HG02588 (cell line): Measurements from ENCODE around the gene MGMT.

Source experiments
- ATAC-seq: cut with Tn5 transposase; IDR thresholded peaks from one replicate; pipeline ENCODE4 v1.9.1; 2021; ENCODE audit warnings: mild to moderate bottlenecking, moderate library complexity; ENCODE audit not compliant: unreplicated experiment

MGMT gene

DNA sequence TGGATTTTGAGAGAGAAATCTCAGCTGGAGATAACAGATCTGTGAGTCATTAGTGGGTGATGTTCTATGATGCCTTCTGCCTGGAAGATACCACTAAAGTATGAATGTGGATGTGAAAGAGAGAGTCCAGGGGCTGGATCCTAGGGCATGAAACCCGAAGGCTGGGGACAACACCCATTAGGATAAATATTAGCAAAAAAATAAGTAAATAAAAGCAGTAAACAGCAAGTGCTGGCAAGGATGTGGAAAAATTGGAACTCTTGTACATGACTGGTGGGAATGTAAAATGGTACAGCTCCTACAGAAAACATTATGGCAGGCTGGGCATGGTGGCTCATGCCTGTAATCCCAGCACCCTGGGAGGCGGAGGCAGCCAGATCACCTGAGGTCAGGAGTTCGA is 16.6 kb upstream of the MGMT start:
- ATAC-seq, result no peak

DNA sequence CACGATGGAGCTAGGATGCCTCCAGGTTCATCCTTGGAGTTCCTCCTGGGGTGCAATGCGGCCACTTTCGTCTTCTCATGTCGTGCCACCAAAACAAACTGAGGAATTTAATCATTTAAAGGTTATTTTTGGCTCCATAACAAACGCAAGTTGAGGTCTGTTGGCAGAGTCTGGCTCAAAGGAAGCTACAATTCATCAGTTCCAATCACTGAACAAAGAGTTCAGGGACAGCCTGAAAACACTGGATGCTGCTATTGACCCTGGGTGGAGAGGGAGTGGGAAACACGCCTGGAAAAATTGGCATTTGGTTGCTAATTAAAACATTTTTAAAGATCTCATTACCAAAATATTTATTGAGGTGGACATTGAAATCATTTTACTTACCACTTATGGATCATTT is 11.4 kb upstream of the MGMT start:
- ATAC-seq, result no peak

GRCh38 chr10:129459762-129460539 is 7.1 kb upstream of the MGMT start:
- ATAC-seq, result no peak

DNA sequence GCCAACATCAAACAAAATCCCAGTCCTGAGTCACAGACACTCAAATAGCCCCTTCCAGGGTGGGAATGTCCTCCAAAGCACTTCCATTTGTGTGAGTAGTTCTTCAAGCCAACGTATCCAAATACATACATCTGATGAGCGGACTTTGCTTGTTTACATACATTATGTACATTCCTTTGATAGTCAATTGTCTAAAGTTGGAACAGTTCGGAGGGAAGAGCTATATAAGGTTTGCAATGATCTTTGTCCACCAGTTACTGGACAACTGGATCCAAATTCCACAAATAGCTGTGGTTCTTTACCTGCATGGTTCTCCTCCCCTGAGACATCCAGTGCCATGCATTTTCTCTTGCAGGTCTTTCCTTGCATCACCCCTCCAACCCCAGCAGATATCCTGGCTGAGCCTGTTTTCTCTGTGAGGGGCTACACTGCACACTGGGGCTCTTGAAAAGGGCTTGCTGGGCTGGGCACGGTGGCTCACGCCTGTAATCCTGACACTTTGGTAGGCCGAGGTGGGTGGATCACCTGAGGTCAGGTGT is 4.7 kb upstream of the MGMT start:
- no peak for ATAC-seq

- ATAC-seq, result no peak
These were observed 2.8 kb upstream of the MGMT start for GRCh38 chr10:129464251-129464650.

GRCh38 chr10:129465796-129466702 is 992 bp upstream of the MGMT start:
- ATAC-seq, result no peak

DNA sequence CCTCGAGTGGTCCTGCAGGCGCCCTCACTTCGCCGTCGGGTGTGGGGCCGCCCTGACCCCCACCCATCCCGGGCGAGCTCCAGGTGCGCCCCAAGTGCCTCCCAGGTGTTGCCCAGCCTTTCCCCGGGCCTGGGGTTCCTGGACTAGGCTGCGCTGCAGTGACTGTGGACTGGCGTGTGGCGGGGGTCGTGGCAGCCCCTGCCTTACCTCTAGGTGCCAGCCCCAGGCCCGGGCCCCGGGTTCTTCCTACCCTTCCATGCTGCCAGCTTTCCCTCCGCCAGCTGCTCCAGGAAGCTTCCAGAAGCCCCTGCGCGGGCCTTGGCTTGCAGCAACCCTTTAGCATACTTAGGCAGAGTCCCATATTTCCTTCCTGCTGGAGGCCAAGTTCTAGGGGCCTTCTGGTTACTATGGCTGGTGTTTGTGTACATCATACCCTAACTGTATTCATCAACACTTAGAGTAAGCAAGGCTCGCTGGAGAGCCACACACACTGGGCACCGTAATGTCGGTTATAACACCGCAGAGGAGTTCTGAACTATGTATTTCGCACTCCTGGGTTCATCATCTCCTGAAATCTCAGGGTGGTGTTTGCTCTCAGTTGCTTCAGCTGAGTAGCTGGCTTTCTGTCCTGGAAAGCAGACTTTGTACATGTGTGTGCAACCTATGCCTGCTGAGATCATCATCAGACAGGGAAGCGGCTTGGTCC is 471 bp downstream of the MGMT start:
- no peak for ATAC-seq

DNA sequence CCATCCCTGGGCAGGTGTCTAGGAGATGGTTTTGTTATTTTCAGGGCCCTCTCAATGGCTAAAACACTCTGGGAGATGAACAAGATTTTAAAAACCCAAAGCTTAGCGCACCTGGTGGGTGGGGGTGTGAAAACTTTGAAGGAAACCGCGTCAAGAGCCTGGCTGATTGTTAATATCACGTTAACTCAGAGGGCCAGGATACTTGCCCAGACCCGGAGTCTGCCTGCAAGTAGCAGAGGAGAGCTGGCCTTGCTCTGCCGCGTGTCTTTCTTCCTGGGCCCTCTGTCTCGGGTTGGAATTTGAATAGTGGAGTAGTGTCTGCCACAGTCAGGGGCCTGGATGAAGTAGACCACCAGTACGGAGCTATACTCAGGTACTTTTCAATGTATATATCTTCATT is 1.1 kb downstream of the MGMT start:
- no peak for ATAC-seq

DNA sequence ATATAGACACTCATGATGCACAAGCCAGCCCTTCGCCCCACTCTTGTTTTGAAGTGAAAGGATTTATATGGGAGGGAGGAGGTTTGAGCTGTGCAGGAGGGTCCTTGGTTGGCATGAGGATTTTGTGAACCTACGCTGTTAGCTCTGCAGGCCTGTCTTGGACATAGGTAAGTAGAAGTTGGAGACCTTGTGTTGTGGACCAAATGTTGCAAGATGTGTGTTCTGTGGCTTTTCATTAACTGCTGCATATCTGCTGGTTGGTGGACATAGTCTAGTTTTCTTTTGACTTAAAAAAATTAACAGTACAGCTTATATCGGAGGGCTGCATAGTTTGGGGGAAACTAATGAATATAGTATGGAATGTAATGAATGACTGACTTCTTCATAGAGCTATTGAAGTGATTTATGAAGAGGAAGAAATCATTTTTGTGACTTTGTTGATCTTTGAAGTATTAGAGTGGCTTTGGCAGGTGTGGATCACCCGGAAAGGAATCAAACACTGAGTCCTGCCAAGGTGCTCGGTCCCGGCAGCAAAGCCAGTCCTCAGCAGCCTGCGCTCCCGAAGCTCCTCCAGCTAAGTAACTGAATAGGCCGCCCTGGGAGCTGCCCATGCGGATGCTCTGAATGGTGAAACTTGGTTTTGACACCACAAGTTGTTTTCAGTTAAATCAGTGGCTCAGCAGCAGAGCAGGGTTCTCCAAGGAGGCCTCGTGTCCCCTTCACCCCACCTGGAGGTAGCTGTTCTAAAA is 3.2 kb downstream of the MGMT start:
- no peak for ATAC-seq

DNA sequence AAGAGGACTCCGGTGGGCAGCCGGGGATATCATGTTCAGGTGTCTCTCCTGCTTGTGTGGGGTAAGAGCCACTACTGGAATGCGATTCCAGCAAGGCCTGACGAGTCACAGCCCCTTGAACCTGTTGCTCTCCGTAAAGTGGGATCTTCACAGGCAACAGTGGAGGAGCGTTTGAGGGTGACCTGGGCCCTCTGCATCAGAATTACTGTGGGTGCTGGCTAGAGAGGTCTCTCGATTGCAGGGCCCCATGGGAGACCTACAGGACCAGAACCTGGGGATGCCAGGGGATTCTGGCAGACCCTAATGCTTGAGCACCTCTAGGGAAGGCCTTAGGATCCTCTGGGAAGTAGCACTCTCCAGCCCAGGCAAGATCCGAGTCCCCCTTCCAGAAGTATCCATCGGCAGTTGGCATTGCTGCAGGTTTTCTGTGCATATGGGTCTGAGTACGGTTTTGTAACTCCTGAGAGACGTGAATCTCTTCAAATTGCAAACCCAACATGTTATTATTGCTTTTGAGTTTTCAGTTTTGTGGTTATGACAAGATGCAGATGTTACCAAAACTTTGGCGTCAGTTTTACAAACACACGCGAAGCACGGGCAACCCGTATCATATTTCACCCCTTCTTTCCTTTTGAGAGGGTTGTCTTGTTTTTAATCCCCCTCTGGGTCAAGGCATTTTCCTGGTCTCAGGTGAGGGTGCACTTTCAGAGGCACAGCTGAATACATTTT is 4.6 kb downstream of the MGMT start:
- no peak for ATAC-seq

DNA sequence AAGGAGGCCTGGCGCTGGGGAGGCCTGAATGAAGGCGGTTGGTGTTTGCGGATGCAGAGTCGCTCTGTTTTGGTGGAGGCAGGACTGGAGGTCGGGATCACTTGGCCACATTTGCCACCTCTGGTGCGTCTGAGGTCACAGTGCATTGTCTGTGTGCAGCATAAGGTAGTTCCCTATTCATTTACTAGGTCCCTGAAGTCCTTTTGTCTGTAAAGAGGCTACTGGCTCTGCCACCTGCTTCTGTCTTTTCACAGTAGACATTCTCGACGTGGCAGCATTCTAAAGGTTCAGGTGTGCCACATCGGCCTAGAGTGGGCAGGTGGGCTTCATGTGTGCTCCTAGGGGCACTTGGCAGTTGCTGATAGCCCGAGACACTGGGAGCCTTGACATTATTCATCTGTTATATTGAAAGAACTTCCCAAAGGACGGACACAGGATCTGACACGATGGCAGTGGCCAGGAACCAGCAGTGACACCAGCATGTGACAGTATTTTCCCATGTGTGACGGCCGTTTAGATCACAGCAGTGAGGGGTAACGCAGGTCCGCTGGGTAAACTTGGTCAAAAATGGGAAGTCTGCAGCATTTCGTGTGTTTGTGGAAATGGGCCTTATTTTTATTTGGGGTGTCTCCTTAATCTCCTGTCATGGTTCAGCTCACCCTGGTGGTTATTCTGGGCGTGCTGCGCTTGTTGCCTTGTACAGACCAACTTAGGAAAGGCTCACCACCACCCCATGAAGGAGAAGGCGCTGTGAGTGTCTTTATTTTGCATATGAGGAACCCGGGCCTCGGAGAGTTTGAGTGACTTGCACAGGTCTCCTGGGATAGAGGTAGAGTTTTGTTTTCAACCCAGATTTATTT is 5.9 kb downstream of the MGMT start:
- peak; percentile 69 for ATAC-seq

- no peak for ATAC-seq
These were observed 7.6 kb downstream of the MGMT start for GRCh38 chr10:129474642-129475041.

DNA sequence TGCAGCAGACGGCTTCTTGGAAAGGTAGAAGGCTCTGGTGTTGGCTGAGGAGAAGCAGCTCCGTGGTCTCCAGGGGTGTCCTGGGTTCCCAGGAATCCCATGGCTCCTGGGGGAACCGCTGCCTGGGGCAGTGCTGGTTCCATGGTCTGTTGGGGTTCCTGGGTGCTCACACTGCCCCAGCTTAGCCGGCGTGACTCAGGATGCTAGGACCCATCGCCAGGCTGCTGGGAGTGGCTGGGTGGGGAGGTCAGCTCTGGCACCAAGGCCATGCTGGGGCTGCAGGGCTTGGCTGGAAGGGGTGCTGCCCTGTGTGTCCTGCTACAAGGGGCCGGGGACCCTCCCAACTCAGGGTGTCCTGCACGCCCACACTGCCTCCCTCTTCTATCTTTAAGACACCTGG is 9.4 kb downstream of the MGMT start:
- ATAC-seq, result no peak

DNA sequence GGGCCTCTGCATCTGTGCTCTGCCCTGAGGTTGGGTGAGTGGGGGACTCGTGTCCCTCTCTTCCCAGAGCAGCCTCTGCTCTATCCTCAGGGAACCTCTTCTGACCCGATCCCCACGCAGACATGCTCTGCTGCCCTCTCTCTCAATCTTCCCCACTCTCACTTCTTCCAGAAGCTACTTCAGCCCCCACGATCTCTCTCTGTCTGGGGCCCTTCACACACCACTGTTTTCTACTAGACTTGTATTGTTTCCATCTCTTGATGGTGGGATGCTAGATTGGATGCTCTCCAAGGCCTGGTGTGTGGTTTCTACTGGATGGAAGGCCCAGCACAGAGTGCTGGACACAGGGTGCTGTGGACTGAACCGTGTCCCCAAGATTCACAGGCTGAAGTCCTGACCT is 10.0 kb downstream of the MGMT start:
- ATAC-seq, result no peak

GRCh38 chr10:129481641-129482040 is 14.6 kb downstream of the MGMT start:
- no peak for ATAC-seq

- no peak for ATAC-seq
These were observed 16.5 kb downstream of the MGMT start for GRCh38 chr10:129483430-129484010.

GRCh38 chr10:129486805-129487204 is 19.8 kb downstream of the MGMT start:
- no peak for ATAC-seq

- ATAC-seq, result no peak
These were observed 24.2 kb downstream of the MGMT start for GRCh38 chr10:129491123-129491734.
